ENCODE measurements around the gene AGBL1. TPM values are rescaled to one million over a fixed set of nuclear protein-coding genes. Genes with fewer than 3 reads are reported as not detected.

AGBL1 gene
- total RNA-seq, 6 experiments from 2014 or later, result not detected

- Histone ChIP-seq H3K27me3 (no peaks in the 10 kb centered on the region), H3K4me1 (peaks cover 0 to 3% (median 0%) of the 10 kb centered on the region in 4 donors), H3K36me3 (no peaks in the 10 kb centered on the region), H3K9me3 (no peaks in the 10 kb centered on the region), H3K27ac (no peak overlapping the region), H3K4me3 (no peak overlapping the region)
- ATAC-seq (no peak), DNase-seq (no peak)
- intact Hi-C loops (cut with DNase I), result no loop called here
- WGBS (ENCODE audit: insufficient coverage, low coverage, low lambda C conversion rate, missing lambda C conversion rate), result 48% methylated on average over 3 of the region's 3 CpGs
- TF ChIP-seq CTCF (IDR thresholded peaks at IDR 0.05) (no peak), POLR2A (IDR thresholded peaks at IDR 0.05) (no peak)
These were observed 759.8 kb downstream of the AGBL1 start for GRCh38 chr15:86839502-86839901.

- H3K9me3 ChIP-seq, result no peaks in the 10 kb centered on the region
- no peak overlapping the region for H3K27ac ChIP-seq
- no peaks in the 10 kb centered on the region for H3K27me3 ChIP-seq
- 54% methylated on average over 2 of the region's 2 CpGs for WGBS (ENCODE audit: insufficient coverage, low coverage, low lambda C conversion rate, missing lambda C conversion rate)
- no peak for TF ChIP-seq POLR2A (IDR thresholded peaks at IDR 0.05)
- no peak for TF ChIP-seq CTCF (IDR thresholded peaks at IDR 0.05)
- intact Hi-C loops (cut with DNase I), result no loop called here
- ATAC-seq, result no peak
- no peaks in the 10 kb centered on the region for H3K36me3 ChIP-seq
- H3K4me3 ChIP-seq, result no peak overlapping the region
- no peaks in the 10 kb centered on the region for H3K4me1 ChIP-seq
- DNase-seq, result no peak
These were observed 761.3 kb downstream of the AGBL1 start for GRCh38 chr15:86840996-86841395.

- Histone ChIP-seq H3K4me3 (no peak overlapping the region), H3K27me3 (no peaks in the 10 kb centered on the region), H3K27ac (no peak overlapping the region), H3K36me3 (no peaks in the 10 kb centered on the region), H3K9me3 (no peaks in the 10 kb centered on the region), H3K4me1 (no peaks in the 10 kb centered on the region)
- 56% methylated on average over 1 of the region's 1 CpG for WGBS (ENCODE audit: insufficient coverage, low coverage, low lambda C conversion rate, missing lambda C conversion rate)
- intact Hi-C loops (cut with DNase I), result no loop called here
- ATAC-seq, result no peak
- DNase-seq, result no peak
- TF ChIP-seq POLR2A (IDR thresholded peaks at IDR 0.05), result no peak
- TF ChIP-seq CTCF (IDR thresholded peaks at IDR 0.05), result no peak
These were observed 762.5 kb downstream of the AGBL1 start for GRCh38 chr15:86842199-86842598.

GRCh38 chr15:86846036-86846435 lies 766.4 kb downstream of the AGBL1 start:
- no peaks in the 10 kb centered on the region for H3K9me3 ChIP-seq
- H3K4me3 ChIP-seq, result no peak overlapping the region
- ATAC-seq (no peak), DNase-seq (no peak)
- WGBS (ENCODE audit: insufficient coverage, low coverage, low lambda C conversion rate, missing lambda C conversion rate), result 72% methylated on average over 2 of the region's 2 CpGs
- H3K4me1 ChIP-seq, result no peaks in the 10 kb centered on the region
- intact Hi-C loops (cut with DNase I), result no loop called here
- H3K27ac ChIP-seq, result no peak overlapping the region
- H3K27me3 ChIP-seq, result no peaks in the 10 kb centered on the region
- TF ChIP-seq CTCF (IDR thresholded peaks at IDR 0.05) (no peak), POLR2A (IDR thresholded peaks at IDR 0.05) (no peak)
- H3K36me3 ChIP-seq, result no peaks in the 10 kb centered on the region

GRCh38 chr15:86849136-86849535 lies 769.5 kb downstream of the AGBL1 start:
- TF ChIP-seq POLR2A (IDR thresholded peaks at IDR 0.05), result no peak
- no peak for TF ChIP-seq CTCF (IDR thresholded peaks at IDR 0.05)
- Histone ChIP-seq H3K9me3 (no peaks in the 10 kb centered on the region), H3K27ac (no peak overlapping the region), H3K4me3 (no peak overlapping the region), H3K4me1 (no peaks in the 10 kb centered on the region), H3K36me3 (no peaks in the 10 kb centered on the region), H3K27me3 (no peaks in the 10 kb centered on the region)
- ATAC-seq, result no peak
- intact Hi-C loops (cut with DNase I), result no loop called here
- 69% methylated on average over 5 of the region's 5 CpGs for WGBS (ENCODE audit: insufficient coverage, low coverage, low lambda C conversion rate, missing lambda C conversion rate)
- no peak for DNase-seq

All from right lobe of liver (tissue), 6 donors.